RWPE2 (cell line): Measurements from ENCODE around the gene GOT1.

Experiments used
- ATAC-seq: fragments of 200-7000 bp; cut with Tn5 transposase; 3 replicates; pipeline ENCODE4 v1.9.1; 2021; ENCODE audit warnings: low read depth
- DNase-seq: peaks from one replicate; pipeline ENCODE4 v3.0.0-alpha.2; 2020; ENCODE audit warnings: low spot score
- H3K27ac ChIP-seq: fragments of 450-650 bp; 2 replicates; pipeline ENCODE4 v1.5.1; 2017; ENCODE audit warnings: mild to moderate bottlenecking; ENCODE audit not compliant: poor library complexity, severe bottlenecking
- H3K27me3 ChIP-seq: fragments of 250-450 bp; sonication (Bioruptor Pico); 2 replicates; pipeline ENCODE4 v1.5.1; 2021; ENCODE audit warnings: mild to moderate bottlenecking, moderate library complexity; ENCODE audit not compliant: insufficient read depth, poor library complexity, severe bottlenecking
- H3K36me3 ChIP-seq: fragments of 250-450 bp; sonication (Bioruptor Pico); 2 replicates; pipeline ENCODE4 v1.5.1; 2020; ENCODE audit warnings: low read depth, mild to moderate bottlenecking, moderate library complexity
- H3K4me1 ChIP-seq: fragments of 250-450 bp; sonication (Bioruptor Pico); 2 replicates; pipeline ENCODE4 v1.5.1; 2021; ENCODE audit warnings: mild to moderate bottlenecking, moderate library complexity; ENCODE audit not compliant: insufficient read depth, poor library complexity, severe bottlenecking
- H3K4me3 ChIP-seq: fragments of 250-450 bp; sonication (Bioruptor Pico); 2 replicates; pipeline ENCODE4 v1.5.1; 2021; ENCODE audit warnings: mild to moderate bottlenecking, moderate library complexity; ENCODE audit not compliant: severe bottlenecking
- H3K9me3 ChIP-seq: fragments of 250-450 bp; sonication (Bioruptor Pico); 2 replicates; pipeline ENCODE4 v1.5.1; 2021; ENCODE audit warnings: mild to moderate bottlenecking, moderate library complexity; ENCODE audit not compliant: severe bottlenecking
- TF ChIP-seq, protein P1 (sequence below): fragments of 450-650 bp; IDR thresholded peaks from one replicate; pipeline ENCODE4 v1.5.1; 2017; ENCODE audit warnings: mild to moderate bottlenecking, moderate library complexity; ENCODE audit not compliant: poor library complexity, severe bottlenecking

The GOT1 gene

DNA sequence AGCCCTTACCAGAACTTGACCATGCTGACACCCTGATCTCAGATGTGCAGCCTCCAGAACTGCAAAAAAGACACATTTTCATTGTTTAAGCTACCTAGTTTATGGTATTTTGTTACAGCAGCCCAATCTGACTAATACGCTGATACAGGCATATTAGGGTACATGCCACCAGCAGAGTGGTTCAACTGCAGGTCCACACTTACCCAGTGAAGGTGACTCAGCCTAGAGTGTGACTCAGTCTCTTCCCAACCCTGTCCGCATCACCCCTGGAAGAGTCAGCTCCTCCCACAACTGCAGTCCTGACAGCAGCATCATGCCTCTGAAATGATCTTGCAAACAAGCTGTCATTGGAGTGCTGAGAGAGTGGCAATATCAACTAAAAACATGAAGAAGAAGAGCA lies 30.8 kb upstream of the GOT1 start:
- Histone ChIP-seq H3K9me3 (no peaks in the 10 kb centered on the region), H3K36me3 (no peaks in the 10 kb centered on the region), H3K4me3 (no peak overlapping the region), H3K27ac (no peak overlapping the region), H3K4me1 (no peaks in the 10 kb centered on the region), H3K27me3 (no peaks in the 10 kb centered on the region)
- no peak for DNase-seq
- peak; percentile 76 for ATAC-seq
- TF ChIP-seq, protein P1, sequence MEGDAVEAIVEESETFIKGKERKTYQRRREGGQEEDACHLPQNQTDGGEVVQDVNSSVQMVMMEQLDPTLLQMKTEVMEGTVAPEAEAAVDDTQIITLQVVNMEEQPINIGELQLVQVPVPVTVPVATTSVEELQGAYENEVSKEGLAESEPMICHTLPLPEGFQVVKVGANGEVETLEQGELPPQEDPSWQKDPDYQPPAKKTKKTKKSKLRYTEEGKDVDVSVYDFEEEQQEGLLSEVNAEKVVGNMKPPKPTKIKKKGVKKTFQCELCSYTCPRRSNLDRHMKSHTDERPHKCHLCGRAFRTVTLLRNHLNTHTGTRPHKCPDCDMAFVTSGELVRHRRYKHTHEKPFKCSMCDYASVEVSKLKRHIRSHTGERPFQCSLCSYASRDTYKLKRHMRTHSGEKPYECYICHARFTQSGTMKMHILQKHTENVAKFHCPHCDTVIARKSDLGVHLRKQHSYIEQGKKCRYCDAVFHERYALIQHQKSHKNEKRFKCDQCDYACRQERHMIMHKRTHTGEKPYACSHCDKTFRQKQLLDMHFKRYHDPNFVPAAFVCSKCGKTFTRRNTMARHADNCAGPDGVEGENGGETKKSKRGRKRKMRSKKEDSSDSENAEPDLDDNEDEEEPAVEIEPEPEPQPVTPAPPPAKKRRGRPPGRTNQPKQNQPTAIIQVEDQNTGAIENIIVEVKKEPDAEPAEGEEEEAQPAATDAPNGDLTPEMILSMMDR = no peak

DNA sequence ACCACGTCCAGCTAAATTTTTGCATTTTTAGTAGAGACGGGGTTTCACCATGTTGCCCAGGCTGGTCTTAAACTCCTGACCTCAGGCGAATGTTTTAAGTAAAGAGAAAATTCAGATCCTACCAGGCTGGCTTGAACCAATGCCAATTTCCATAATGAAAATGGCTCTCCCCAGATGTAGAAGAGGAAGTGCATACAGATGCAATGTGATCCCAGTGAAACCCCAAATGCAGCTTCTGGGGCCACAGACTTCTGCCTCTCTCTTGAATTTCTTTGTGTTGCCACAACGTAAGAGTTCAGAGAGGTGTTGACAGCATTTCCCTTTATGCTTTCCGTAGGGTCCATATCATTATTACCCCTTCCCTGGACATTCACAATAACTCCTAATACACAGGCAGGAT lies 29.6 kb upstream of the GOT1 start:
- Histone ChIP-seq H3K4me3 (no peak overlapping the region), H3K27ac (no peak overlapping the region), H3K36me3 (no peaks in the 10 kb centered on the region), H3K9me3 (no peaks in the 10 kb centered on the region), H3K27me3 (no peaks in the 10 kb centered on the region), H3K4me1 (no peaks in the 10 kb centered on the region)
- no peak for ATAC-seq
- DNase-seq = no peak
- TF ChIP-seq, protein P1 = no peak

DNA sequence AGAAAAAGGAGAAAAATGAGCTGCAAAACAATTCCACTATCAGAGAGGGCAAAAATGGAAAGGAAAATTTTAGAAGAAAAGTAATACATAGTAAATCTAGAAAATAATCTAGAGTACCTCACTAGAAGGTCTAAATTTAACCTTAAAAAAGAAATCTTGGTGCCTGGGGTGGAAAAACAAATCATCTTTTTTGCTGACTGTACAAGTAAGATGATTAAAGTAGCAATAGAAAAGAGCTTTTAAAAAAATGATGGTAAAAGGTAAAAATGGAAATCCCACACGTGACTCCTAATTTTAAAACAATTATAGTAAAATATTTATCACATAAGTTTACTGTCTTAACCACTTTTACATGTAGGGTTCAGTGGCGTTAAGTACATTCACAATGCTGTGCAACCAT lies 28.8 kb upstream of the GOT1 start:
- Histone ChIP-seq H3K27me3 (no peaks in the 10 kb centered on the region), H3K27ac (no peak overlapping the region), H3K36me3 (no peaks in the 10 kb centered on the region), H3K4me1 (no peaks in the 10 kb centered on the region), H3K9me3 (no peaks in the 10 kb centered on the region), H3K4me3 (no peak overlapping the region)
- DNase-seq (no peak), ATAC-seq (no peak)
- TF ChIP-seq, protein P1 = no peak

DNA sequence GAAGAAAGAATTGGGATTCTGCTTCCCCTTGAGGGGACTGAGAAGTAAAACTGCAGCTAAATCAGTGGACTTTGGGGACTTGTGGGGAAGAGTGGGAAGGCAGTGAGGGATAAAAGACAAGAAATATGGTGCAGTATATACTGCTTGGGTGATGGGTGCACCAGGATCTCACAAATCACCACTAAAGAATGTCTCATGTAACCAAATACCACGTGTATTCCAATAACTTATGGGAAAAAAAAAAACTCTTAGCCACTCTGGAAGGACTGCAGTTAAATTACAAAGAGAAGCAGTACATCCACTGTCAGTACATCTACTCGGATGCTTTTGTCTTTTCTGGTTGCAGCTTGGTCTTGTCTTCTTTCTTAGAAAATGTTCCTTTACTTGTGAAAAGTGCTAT lies 27.4 kb upstream of the GOT1 start:
- Histone ChIP-seq H3K27ac (no peak overlapping the region), H3K36me3 (no peaks in the 10 kb centered on the region), H3K4me3 (no peak overlapping the region), H3K27me3 (no peaks in the 10 kb centered on the region), H3K4me1 (no peaks in the 10 kb centered on the region), H3K9me3 (no peaks in the 10 kb centered on the region)
- TF ChIP-seq, protein P1 = no peak
- ATAC-seq (no peak), DNase-seq (no peak)

DNA sequence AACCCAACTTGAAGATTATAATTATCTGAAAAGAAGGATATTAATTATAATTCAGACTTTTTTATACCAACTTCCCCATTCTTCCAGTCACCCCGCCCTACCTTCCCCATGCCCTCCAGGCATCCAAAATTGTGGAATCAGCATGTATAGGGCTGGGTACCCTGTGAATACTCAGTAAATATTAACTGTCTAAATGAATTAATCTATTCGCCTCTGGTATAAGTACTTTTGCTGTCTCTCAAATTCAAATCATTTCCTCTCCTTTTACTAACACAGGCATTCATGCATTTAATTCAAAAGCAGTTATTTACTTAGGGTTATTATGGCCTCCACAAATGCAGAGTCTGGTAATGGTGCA lies 26.5 kb upstream of the GOT1 start:
- TF ChIP-seq, protein P1 = no peak

More for the DNA sequence above, 26.5 kb upstream of the GOT1 start:
- ATAC-seq (no peak), DNase-seq (no peak)
- Histone ChIP-seq H3K27ac (no peak overlapping the region), H3K27me3 (no peaks in the 10 kb centered on the region), H3K4me1 (no peaks in the 10 kb centered on the region), H3K36me3 (no peaks in the 10 kb centered on the region), H3K9me3 (no peaks in the 10 kb centered on the region), H3K4me3 (no peak overlapping the region)
